SU-DHL-6 (cell line): ENCODE measurements around the gene IGF2BP2.
"Not testable (repeated sequence)": the region's sequence is repeated elsewhere in the genome, so short reads cannot be mapped to it uniquely, and the experiment has no call there.

ENCODE experiments used
- H2AFZ ChIP-seq: fragments of 200-600 bp; sonication (generic); 2 replicates; pipeline ENCODE4 v1.6.1; 2014; ENCODE audit warnings: low read depth, mild to moderate bottlenecking, moderate library complexity, mixed read lengths, antibody characterized with exemption, low read length; ENCODE audit not compliant: severe bottlenecking
- H3F3A ChIP-seq: fragments of 200-600 bp; shearing (Covaris generic); 2 replicates; pipeline ENCODE4 v1.6.0; 2016; ENCODE audit warnings: antibody characterized with exemption, mild to moderate bottlenecking; ENCODE audit not compliant: insufficient read depth
- H3K27ac ChIP-seq: fragments of 200-600 bp; sonication (generic); 2 replicates; pipeline ENCODE4 v1.5.1; 2016; ENCODE audit warnings: low read depth, mild to moderate bottlenecking, low read length, moderate library complexity, mixed read lengths
- H3K27me3 ChIP-seq: fragments of 200-600 bp; sonication (generic), shearing (Covaris generic); 2 replicates; pipeline ENCODE4 v1.6.0; 2014; ENCODE audit warnings: mild to moderate bottlenecking, low read length
- H3K36me3 ChIP-seq: fragments of 200-600 bp; sonication (generic); 2 replicates; pipeline ENCODE4 v1.6.1; 2014; ENCODE audit warnings: mild to moderate bottlenecking, low read length, mixed read lengths
- H3K4me2 ChIP-seq: fragments of 300-600, 200-600 bp; shearing (Covaris generic), sonication (generic); 2 replicates; pipeline ENCODE4 v1.6.0; 2014; ENCODE audit warnings: low read length, low read depth, mild to moderate bottlenecking; ENCODE audit not compliant: poor library complexity, severe bottlenecking
- H3K4me3 ChIP-seq: fragments of 200-600 bp; sonication (generic); 2 replicates; pipeline ENCODE4 v1.5.1; 2014; ENCODE audit warnings: antibody characterized with exemption, low read length, mild to moderate bottlenecking, mixed read lengths; ENCODE audit not compliant: insufficient read depth, poor library complexity, severe bottlenecking
- H3K79me2 ChIP-seq: fragments of 200-600 bp; sonication (generic); 2 replicates; pipeline ENCODE4 v1.6.1; 2014; ENCODE audit warnings: mild to moderate bottlenecking, low read length, moderate library complexity; ENCODE audit not compliant: insufficient read depth
- H3K9ac ChIP-seq: fragments of 200-600 bp; sonication (generic); 2 replicates; pipeline ENCODE4 v1.7.0; 2014; ENCODE audit warnings: mild to moderate bottlenecking, low read length
- H3K9me2 ChIP-seq: fragments of 200-600 bp; sonication (generic); replicated peaks from 2 replicates; pipeline ENCODE4 v1.6.1; 2014; ENCODE audit warnings: low read length; ENCODE audit not compliant: insufficient read depth
- H3K9me3 ChIP-seq: fragments of 200-600 bp; sonication (generic); 2 replicates; pipeline ENCODE4 v1.6.1; 2014; ENCODE audit warnings: low read length, mixed read lengths; ENCODE audit not compliant: insufficient read depth
- H4K20me1 ChIP-seq: fragments of 200-600 bp; sonication (generic); 2 replicates; pipeline ENCODE4 v1.6.1; 2014; ENCODE audit warnings: low read depth, mild to moderate bottlenecking, antibody characterized with exemption, low read length, moderate library complexity, mixed read lengths
- CTCF ChIP-seq: fragments of 200-600 bp; sonication (generic); IDR thresholded peaks from one replicate; pipeline ENCODE4 v1.5.1; 2017; ENCODE audit warnings: antibody characterized with exemption, mild to moderate bottlenecking, low read length, moderate library complexity; ENCODE audit not compliant: insufficient read depth, poor library complexity, severe bottlenecking
- EZH2phosphoT487 ChIP-seq: fragments of 200-600 bp; sonication (generic), shearing (Covaris generic); conservative IDR thresholded peaks from 2 replicates; pipeline ENCODE4 v1.6.1; 2018; ENCODE audit warnings: mild to moderate bottlenecking, antibody characterized with exemption, low read length, moderate library complexity, mixed read lengths

The IGF2BP2 gene

GRCh38 chr3:185702262-185703225, 122.3 kb downstream of the IGF2BP2 start:
- no peaks in the 10 kb centered on the region for H3K9me3 ChIP-seq
- H3F3A ChIP-seq: no peaks in the 10 kb centered on the region
- no peak overlapping the region for H3K4me3 ChIP-seq
- no peak overlapping the region for H2AFZ ChIP-seq
- H3K27ac ChIP-seq: no peak overlapping the region
- no peak overlapping the region for H3K9ac ChIP-seq
- no peaks in the 10 kb centered on the region for H3K79me2 ChIP-seq
- H4K20me1 ChIP-seq: no peaks in the 10 kb centered on the region
- TF ChIP-seq EZH2phosphoT487: no peak
- TF ChIP-seq CTCF: no peak
- H3K4me2 ChIP-seq: no peak overlapping the region
- no peaks in the 10 kb centered on the region for H3K36me3 ChIP-seq
- no peaks in the 10 kb centered on the region for H3K9me2 ChIP-seq
- H3K27me3 ChIP-seq: no peaks in the 10 kb centered on the region; the same call in 1 of the 2 replicates

- no peaks in the 10 kb centered on the region for H3K9me3 ChIP-seq
- no peaks in the 10 kb centered on the region for H3F3A ChIP-seq
- H3K4me3 ChIP-seq: no peak overlapping the region
- H2AFZ ChIP-seq: no peak overlapping the region
- H3K27ac ChIP-seq: no peak overlapping the region
- no peak for TF ChIP-seq CTCF
- TF ChIP-seq EZH2phosphoT487: no peak
- H4K20me1 ChIP-seq: no peaks in the 10 kb centered on the region
- no peaks in the 10 kb centered on the region for H3K79me2 ChIP-seq
- no peak overlapping the region for H3K9ac ChIP-seq
- H3K27me3 ChIP-seq: no peaks in the 10 kb centered on the region; the same call in 1 of the 2 replicates
- no peak overlapping the region for H3K4me2 ChIP-seq
- H3K9me2 ChIP-seq: no peaks in the 10 kb centered on the region
- H3K36me3 ChIP-seq: no peaks in the 10 kb centered on the region
Measured at GRCh38 chr3:185701611-185702261, 123.1 kb downstream of the IGF2BP2 start.

- Histone ChIP-seq H3F3A (no peaks in the 10 kb centered on the region), H3K27ac (no peak overlapping the region), H3K9me3 (no peaks in the 10 kb centered on the region), H3K4me3 (no peak overlapping the region), H3K9ac (no peak overlapping the region), H3K9me2 (no peaks in the 10 kb centered on the region), H3K79me2 (no peaks in the 10 kb centered on the region), H3K4me2 (no peak overlapping the region), H4K20me1 (no peaks in the 10 kb centered on the region), H3K27me3 (no peaks in the 10 kb centered on the region; the same call in 1 of the 2 replicates), H3K36me3 (no peaks in the 10 kb centered on the region), H2AFZ (no peak overlapping the region)
- TF ChIP-seq EZH2phosphoT487: no peak
- no peak for TF ChIP-seq CTCF
Measured at GRCh38 chr3:185699927-185700326, 124.9 kb downstream of the IGF2BP2 start.

GRCh38 chr3:185697228-185697627, 127.6 kb downstream of the IGF2BP2 start:
- not testable (repeated sequence) for H3K27me3 ChIP-seq, H3K9ac ChIP-seq, H3K4me3 ChIP-seq, H3F3A ChIP-seq, H3K9me3 ChIP-seq, H3K9me2 ChIP-seq, H3K79me2 ChIP-seq, H3K27ac ChIP-seq, H2AFZ ChIP-seq, H4K20me1 ChIP-seq, H3K36me3 ChIP-seq, H3K4me2 ChIP-seq
